ENCODE data around the gene ARHGAP21.

DNA sequence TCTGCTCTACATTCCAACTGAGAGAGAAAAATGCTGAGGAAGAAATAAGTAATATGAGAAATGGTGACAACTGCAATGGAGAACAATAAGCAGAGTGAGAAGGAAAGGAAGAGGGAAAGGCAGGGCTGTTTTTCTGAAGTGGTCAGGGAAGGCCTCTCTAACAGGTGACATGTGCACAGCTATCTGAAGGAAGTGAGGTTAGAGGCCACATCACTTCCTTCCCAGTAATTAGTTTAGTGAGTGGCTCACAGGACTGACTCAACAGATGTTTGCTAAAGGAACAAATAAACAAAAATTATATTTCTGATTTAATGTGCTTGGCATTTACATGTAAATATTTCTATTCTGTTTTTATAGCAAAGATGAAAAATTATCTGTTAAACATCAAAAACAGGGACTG, 77.9 kb downstream of the ARHGAP21 start:
- TF ChIP-seq, protein P1, sequence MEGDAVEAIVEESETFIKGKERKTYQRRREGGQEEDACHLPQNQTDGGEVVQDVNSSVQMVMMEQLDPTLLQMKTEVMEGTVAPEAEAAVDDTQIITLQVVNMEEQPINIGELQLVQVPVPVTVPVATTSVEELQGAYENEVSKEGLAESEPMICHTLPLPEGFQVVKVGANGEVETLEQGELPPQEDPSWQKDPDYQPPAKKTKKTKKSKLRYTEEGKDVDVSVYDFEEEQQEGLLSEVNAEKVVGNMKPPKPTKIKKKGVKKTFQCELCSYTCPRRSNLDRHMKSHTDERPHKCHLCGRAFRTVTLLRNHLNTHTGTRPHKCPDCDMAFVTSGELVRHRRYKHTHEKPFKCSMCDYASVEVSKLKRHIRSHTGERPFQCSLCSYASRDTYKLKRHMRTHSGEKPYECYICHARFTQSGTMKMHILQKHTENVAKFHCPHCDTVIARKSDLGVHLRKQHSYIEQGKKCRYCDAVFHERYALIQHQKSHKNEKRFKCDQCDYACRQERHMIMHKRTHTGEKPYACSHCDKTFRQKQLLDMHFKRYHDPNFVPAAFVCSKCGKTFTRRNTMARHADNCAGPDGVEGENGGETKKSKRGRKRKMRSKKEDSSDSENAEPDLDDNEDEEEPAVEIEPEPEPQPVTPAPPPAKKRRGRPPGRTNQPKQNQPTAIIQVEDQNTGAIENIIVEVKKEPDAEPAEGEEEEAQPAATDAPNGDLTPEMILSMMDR (IDR thresholded peaks at IDR 0.05; ENCODE audit: low read depth, low read length, poor library complexity, severe bottlenecking): no peak
- no peak for TF ChIP-seq EZH2phosphoT487 (IDR thresholded peaks at IDR 0.05; ENCODE audit: borderline replicate concordance, low read length)

Data from DOHH2 (cell line).